Trophoblast cell (in vitro differentiated cells and primary cell): ENCODE measurements around the gene DPP6.

ENCODE experiments used
- DNase-seq, 2 donors: peaks; one replicate each; pipeline ENCODE4 v3.0.0-alpha.2; 2016
- H2AFZ ChIP-seq: 2 replicates; pipeline ENCODE4 v1.6.1; 2013; ENCODE audit warnings: low read length, moderate library complexity, mild to moderate bottlenecking; ENCODE audit not compliant: insufficient read depth, poor library complexity
- H2AK5ac ChIP-seq: 2 replicates; pipeline ENCODE4 v1.6.1; 2013; ENCODE audit warnings: mild to moderate bottlenecking, low read length
- H2BK120ac ChIP-seq: 2 replicates; pipeline ENCODE4 v1.6.1; 2013; ENCODE audit warnings: low read length, mild to moderate bottlenecking, moderate library complexity; ENCODE audit not compliant: insufficient read depth, poor library complexity
- H2BK12ac ChIP-seq: 2 replicates; pipeline ENCODE4 v1.6.1; 2013; ENCODE audit warnings: mild to moderate bottlenecking, low read length, moderate library complexity
- H2BK5ac ChIP-seq: 2 replicates; pipeline ENCODE4 v1.6.1; 2013; ENCODE audit warnings: low read length, low read depth, moderate library complexity, mild to moderate bottlenecking; ENCODE audit not compliant: poor library complexity
- H3K14ac ChIP-seq: 2 replicates; pipeline ENCODE4 v1.6.1; 2013; ENCODE audit warnings: mild to moderate bottlenecking, low read length
- H3K18ac ChIP-seq: 2 replicates; pipeline ENCODE4 v1.6.1; 2013; ENCODE audit warnings: mild to moderate bottlenecking, low read length
- H3K23ac ChIP-seq: 2 replicates; pipeline ENCODE4 v1.6.1; 2013; ENCODE audit warnings: low read length
- H3K27ac ChIP-seq: 2 replicates; pipeline ENCODE4 v1.5.1; 2013; ENCODE audit warnings: low read depth, mild to moderate bottlenecking, inconsistent platforms, low read length, moderate library complexity
- H3K27me3 ChIP-seq: 2 replicates; pipeline ENCODE4 v1.6.1; 2013; ENCODE audit warnings: inconsistent platforms, mild to moderate bottlenecking, low read length, moderate library complexity; ENCODE audit not compliant: insufficient read depth
- H3K36me3 ChIP-seq, 2 experiments: 1 replicate in 1 of 2; 2 replicates in 1 of 2; pipeline ENCODE4 v1.6.1; 2013; ENCODE audit warnings: low read length in 2 of 2, mild to moderate bottlenecking in 2 of 2, moderate library complexity in 1 of 2; ENCODE audit not compliant: insufficient read depth in 2 of 2, control insufficient read depth in 1 of 2
- H3K4ac ChIP-seq: 2 replicates; pipeline ENCODE4 v1.6.1; 2013; ENCODE audit warnings: low read depth, mild to moderate bottlenecking, low read length, moderate library complexity
- H3K4me1 ChIP-seq, 2 experiments: 1 replicate in 1 of 2; 2 replicates in 1 of 2; pipeline ENCODE4 v1.6.1; 2013; ENCODE audit warnings: low read length in 2 of 2, mild to moderate bottlenecking in 2 of 2, moderate library complexity in 1 of 2; ENCODE audit not compliant: insufficient read depth in 2 of 2, control insufficient read depth in 1 of 2
- H3K4me2 ChIP-seq: 2 replicates; pipeline ENCODE4 v1.6.1; 2013; ENCODE audit warnings: inconsistent platforms, mild to moderate bottlenecking, low read length, moderate library complexity
- H3K4me3 ChIP-seq: 2 replicates; pipeline ENCODE4 v1.5.1; 2013; ENCODE audit warnings: mild to moderate bottlenecking, low read depth, low read length, inconsistent platforms
- H3K79me1 ChIP-seq: one replicate; pipeline ENCODE4 v1.6.1; 2013; ENCODE audit warnings: low read length
- H3K79me2 ChIP-seq: 2 replicates; pipeline ENCODE4 v1.6.1; 2013; ENCODE audit warnings: low read length, mild to moderate bottlenecking; ENCODE audit not compliant: control insufficient read depth, insufficient read depth, poor library complexity
- H3K9ac ChIP-seq: 2 replicates; pipeline ENCODE4 v1.6.1; 2013; ENCODE audit warnings: mild to moderate bottlenecking, low read length
- H3K9me3 ChIP-seq: 2 replicates; pipeline ENCODE4 v1.6.1; 2013; ENCODE audit warnings: low read depth, mild to moderate bottlenecking, control low read depth, inconsistent platforms, low read length; ENCODE audit not compliant: insufficient read depth
- H4K12ac ChIP-seq: 2 replicates; pipeline ENCODE4 v1.6.1; 2013; ENCODE audit warnings: low read depth, mild to moderate bottlenecking, low read length, moderate library complexity
- H4K8ac ChIP-seq: 2 replicates; pipeline ENCODE4 v1.6.1; 2013; ENCODE audit warnings: low read depth, mild to moderate bottlenecking, low read length, moderate library complexity
- H4K91ac ChIP-seq: one replicate; pipeline ENCODE4 v1.6.1; 2013; ENCODE audit warnings: low read depth, mild to moderate bottlenecking, low read length, moderate library complexity
- WGBS: extraction: QIAGEN DNeasy Blood & Tissue Kit; methylation state at CpG from one replicate; pipeline ENCODE4 v1.1.7; 2013; ENCODE audit warnings: missing lambda C conversion rate; ENCODE audit not compliant: insufficient read length, insufficient coverage; ENCODE audit errors: extremely low coverage; 5-methylcytosine and 5-hydroxymethylcytosine counted together

The DPP6 gene

GRCh38 chr7:154844499-154844898 lies 792.3 kb downstream of the DPP6 start:
- no peak overlapping the region for H3K18ac ChIP-seq
- H3K4me1 ChIP-seq: no peaks in the 10 kb centered on the region
- H2AFZ ChIP-seq: no peak overlapping the region
- no peak overlapping the region for H3K4me2 ChIP-seq
- WGBS: no CpG with 5 or more reads among the region's 5 CpGs
- H2BK120ac ChIP-seq: no peak overlapping the region
- no peak overlapping the region for H4K91ac ChIP-seq
- no peak overlapping the region for H3K9ac ChIP-seq
- no peak overlapping the region for H3K14ac ChIP-seq
- no peak overlapping the region for H2BK12ac ChIP-seq
- H3K9me3 ChIP-seq: no peaks in the 10 kb centered on the region
- H3K4me3 ChIP-seq: no peak overlapping the region
- no peaks in the 10 kb centered on the region for H3K36me3 ChIP-seq
- no peaks in the 10 kb centered on the region for H3K27me3 ChIP-seq
- no peak overlapping the region for H3K4ac ChIP-seq
- H2BK5ac ChIP-seq: no peak overlapping the region
- H4K8ac ChIP-seq: no peak overlapping the region
- H3K79me1 ChIP-seq: no peaks in the 10 kb centered on the region
- H3K79me2 ChIP-seq: no peaks in the 10 kb centered on the region
- no peak for DNase-seq
- no peak overlapping the region for H3K27ac ChIP-seq
- H3K23ac ChIP-seq: no peak overlapping the region
- H4K12ac ChIP-seq: no peak overlapping the region
- no peak overlapping the region for H2AK5ac ChIP-seq

DNA sequence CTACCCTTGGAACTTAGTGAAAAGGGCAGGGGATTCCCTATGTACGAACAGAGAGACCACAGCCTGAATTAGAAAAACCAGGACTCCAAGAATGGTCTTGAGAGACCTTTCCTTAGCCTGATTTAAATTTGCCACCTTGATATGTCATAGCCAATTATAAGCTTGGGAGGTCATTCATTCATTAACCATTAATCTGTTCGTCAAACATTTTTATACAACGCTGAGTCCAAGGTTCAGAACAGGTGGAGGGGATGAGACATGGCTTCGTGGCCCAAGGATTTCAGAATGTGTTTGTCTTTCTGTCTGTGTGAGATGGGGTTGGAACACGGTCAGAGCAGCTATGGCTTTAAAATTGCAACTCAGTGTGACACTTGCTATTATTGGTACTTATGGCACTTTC lies 792.8 kb downstream of the DPP6 start:
- H2BK120ac ChIP-seq: no peak overlapping the region
- no peak overlapping the region for H3K27ac ChIP-seq
- H3K14ac ChIP-seq: no peak overlapping the region
- H2AFZ ChIP-seq: no peak overlapping the region
- no peaks in the 10 kb centered on the region for H3K36me3 ChIP-seq
- H3K4me3 ChIP-seq: no peak overlapping the region
- no peak overlapping the region for H4K91ac ChIP-seq
- no peaks in the 10 kb centered on the region for H3K9me3 ChIP-seq
- H3K23ac ChIP-seq: no peak overlapping the region
- no peak overlapping the region for H2BK5ac ChIP-seq
- DNase-seq: no peak
- no peak overlapping the region for H4K12ac ChIP-seq
- no peak overlapping the region for H2AK5ac ChIP-seq
- no peak overlapping the region for H3K4ac ChIP-seq
- no peak overlapping the region for H3K4me2 ChIP-seq
- H4K8ac ChIP-seq: no peak overlapping the region
- no peak overlapping the region for H3K9ac ChIP-seq
- no peaks in the 10 kb centered on the region for H3K27me3 ChIP-seq
- H2BK12ac ChIP-seq: no peak overlapping the region
- no peaks in the 10 kb centered on the region for H3K4me1 ChIP-seq
- WGBS: no CpG with 5 or more reads among the region's 5 CpGs
- H3K79me1 ChIP-seq: no peaks in the 10 kb centered on the region
- H3K18ac ChIP-seq: no peak overlapping the region
- H3K79me2 ChIP-seq: no peaks in the 10 kb centered on the region

- no peak overlapping the region for H3K23ac ChIP-seq
- no peak overlapping the region for H3K4me3 ChIP-seq
- DNase-seq: no peak
- no peaks in the 10 kb centered on the region for H3K4me1 ChIP-seq
- H2BK120ac ChIP-seq: no peak overlapping the region
- no peak overlapping the region for H4K8ac ChIP-seq
- H3K36me3 ChIP-seq: no peaks in the 10 kb centered on the region
- no peak overlapping the region for H2AK5ac ChIP-seq
- H3K9me3 ChIP-seq: peaks cover 1% of the 10 kb centered on the region
- no peak overlapping the region for H3K9ac ChIP-seq
- no peak overlapping the region for H4K12ac ChIP-seq
- no peak overlapping the region for H2BK12ac ChIP-seq
- H3K14ac ChIP-seq: no peak overlapping the region
- no peaks in the 10 kb centered on the region for H3K79me1 ChIP-seq
- WGBS: no CpG with 5 or more reads among the region's 2 CpGs
- no peak overlapping the region for H3K4me2 ChIP-seq
- H3K79me2 ChIP-seq: no peaks in the 10 kb centered on the region
- no peak overlapping the region for H3K18ac ChIP-seq
- H2BK5ac ChIP-seq: no peak overlapping the region
- no peak overlapping the region for H3K27ac ChIP-seq
- no peak overlapping the region for H4K91ac ChIP-seq
- no peak overlapping the region for H3K4ac ChIP-seq
- no peaks in the 10 kb centered on the region for H3K27me3 ChIP-seq
- no peak overlapping the region for H2AFZ ChIP-seq
Observed at GRCh38 chr7:154848464-154848863, 796.3 kb downstream of the DPP6 start.

- no peak overlapping the region for H3K23ac ChIP-seq
- no peak overlapping the region for H4K91ac ChIP-seq
- no peak overlapping the region for H2AK5ac ChIP-seq
- no peak overlapping the region for H3K14ac ChIP-seq
- no peak for DNase-seq
- H3K79me2 ChIP-seq: no peaks in the 10 kb centered on the region
- H3K27me3 ChIP-seq: no peaks in the 10 kb centered on the region
- no peak overlapping the region for H3K27ac ChIP-seq
- no peak overlapping the region for H2BK120ac ChIP-seq
- no peak overlapping the region for H2AFZ ChIP-seq
- no peaks in the 10 kb centered on the region for H3K36me3 ChIP-seq
- H4K12ac ChIP-seq: no peak overlapping the region
- H3K4me3 ChIP-seq: no peak overlapping the region
- H3K4me1 ChIP-seq: no peaks in the 10 kb centered on the region
- H3K4me2 ChIP-seq: no peak overlapping the region
- no peak overlapping the region for H3K9ac ChIP-seq
- no peak overlapping the region for H3K4ac ChIP-seq
- no peaks in the 10 kb centered on the region for H3K79me1 ChIP-seq
- WGBS: no CpG with 5 or more reads among the region's 4 CpGs
- peaks cover 1% of the 10 kb centered on the region for H3K9me3 ChIP-seq
- H2BK5ac ChIP-seq: no peak overlapping the region
- H3K18ac ChIP-seq: no peak overlapping the region
- H4K8ac ChIP-seq: no peak overlapping the region
- no peak overlapping the region for H2BK12ac ChIP-seq
Observed at GRCh38 chr7:154852205-154852604, 800.0 kb downstream of the DPP6 start.
